GM18909 (cell line): ENCODE results near the gene MPC1.
"Not testable (repeated sequence)": the region's sequence is repeated elsewhere in the genome, so short reads cannot be mapped to it uniquely, and the experiment has no call there.

Experiments used
- ATAC-seq: cut with Tn5 transposase; IDR thresholded peaks from one replicate; pipeline ENCODE4 v1.9.1; 2021; ENCODE audit warnings: mild to moderate bottlenecking; ENCODE audit not compliant: unreplicated experiment, poor library complexity

MPC1 gene

GRCh38 chr6:166382500-166382932, 224 bp downstream of the MPC1 start:
- no peak for ATAC-seq

DNA sequence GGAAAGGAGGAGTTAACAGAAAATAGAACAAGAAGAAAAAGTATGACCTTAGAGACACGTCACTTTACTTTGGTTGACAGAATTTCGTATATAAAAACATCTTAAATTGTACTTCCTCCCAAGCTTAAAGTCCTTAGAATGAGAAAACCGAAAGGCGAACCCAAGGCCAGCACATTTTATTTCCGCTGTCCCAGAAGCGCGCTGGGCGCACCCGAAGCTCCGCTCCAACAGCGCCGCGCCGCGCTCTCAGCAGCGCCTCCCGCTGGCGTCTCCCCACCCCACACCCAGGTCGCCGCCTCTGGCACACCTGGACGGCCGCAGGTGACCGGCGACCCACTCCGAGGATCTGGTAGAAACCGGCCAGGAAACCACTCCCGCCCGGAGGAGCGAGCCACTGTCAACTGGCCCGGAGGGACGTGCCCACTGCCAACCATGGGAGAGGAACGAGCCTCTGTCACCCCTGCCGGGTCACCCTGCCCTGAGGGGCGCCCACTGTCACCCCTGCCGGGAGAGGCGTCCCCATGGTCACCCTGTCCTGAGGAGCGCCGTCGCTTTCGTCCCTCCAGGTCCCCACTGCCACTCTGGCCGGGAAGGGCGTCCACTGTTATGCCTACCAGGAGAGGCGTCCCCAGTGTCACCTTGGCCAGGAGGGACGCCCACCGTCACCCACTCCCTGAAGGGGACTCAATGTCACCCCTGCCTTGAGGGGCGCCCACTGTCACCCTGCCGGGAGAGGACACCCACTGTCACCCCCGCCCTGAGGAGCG, 824 bp downstream of the MPC1 start:
- peak; percentile 56 for ATAC-seq

DNA sequence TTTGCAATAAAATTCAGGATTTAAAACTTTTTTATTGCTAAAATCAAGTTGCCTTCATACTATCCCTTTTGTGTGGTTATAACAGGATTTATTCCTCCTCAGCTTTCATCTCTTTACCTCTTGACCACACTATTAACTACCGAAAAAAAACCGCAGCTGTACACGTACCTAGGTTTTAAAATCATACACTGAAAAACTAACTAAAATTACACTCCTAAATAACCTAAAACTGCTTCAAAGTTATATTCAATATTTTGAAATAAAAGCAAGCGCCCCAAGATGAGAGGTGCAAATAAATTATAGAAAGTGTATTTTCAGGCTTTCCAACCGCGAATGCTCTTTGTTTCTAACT, 1.4 kb downstream of the MPC1 start:
- ATAC-seq = no peak

- ATAC-seq = no peak
Observed at GRCh38 chr6:166379800-166380199, 2.9 kb downstream of the MPC1 start.

GRCh38 chr6:166379103-166379586, 3.6 kb downstream of the MPC1 start:
- ATAC-seq = no peak

DNA sequence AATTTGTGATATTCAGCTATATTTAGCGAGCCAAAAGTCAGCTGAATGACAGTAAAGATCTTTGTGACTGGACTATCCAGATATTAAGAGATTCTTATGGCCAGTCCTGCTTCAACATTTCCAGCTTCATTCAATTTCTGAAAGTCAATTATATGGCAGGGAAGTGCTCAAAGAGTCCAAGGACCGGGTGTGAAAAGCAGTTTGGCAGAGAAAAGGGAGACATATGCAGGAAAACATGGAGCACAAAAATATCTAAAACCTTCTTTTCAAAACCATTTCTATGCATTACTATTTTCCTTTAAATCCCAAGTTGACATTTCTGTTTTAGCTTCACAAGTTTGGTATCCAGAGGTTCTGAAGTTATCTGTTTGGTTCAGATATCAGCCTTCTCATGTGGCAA, 5.0 kb downstream of the MPC1 start:
- ATAC-seq = no peak

DNA sequence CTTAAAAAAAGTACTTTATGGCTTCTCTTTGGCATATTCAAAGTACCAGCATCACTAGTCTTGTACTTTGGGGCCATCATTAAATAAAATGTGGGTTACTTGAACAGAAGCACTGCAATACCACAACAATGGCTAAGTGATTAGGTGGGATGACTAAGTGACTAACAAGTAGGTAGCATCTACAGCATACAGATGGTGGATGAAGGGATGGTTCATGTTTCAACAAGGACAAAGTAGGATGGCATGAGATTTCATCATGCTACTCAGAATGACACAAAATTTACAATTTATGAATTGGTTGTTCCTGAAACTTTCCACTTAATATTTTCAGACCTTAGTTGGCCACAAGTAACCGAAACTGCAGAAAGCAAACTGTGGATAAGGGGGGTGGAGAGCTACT, 7.7 kb downstream of the MPC1 start:
- no peak for ATAC-seq

DNA sequence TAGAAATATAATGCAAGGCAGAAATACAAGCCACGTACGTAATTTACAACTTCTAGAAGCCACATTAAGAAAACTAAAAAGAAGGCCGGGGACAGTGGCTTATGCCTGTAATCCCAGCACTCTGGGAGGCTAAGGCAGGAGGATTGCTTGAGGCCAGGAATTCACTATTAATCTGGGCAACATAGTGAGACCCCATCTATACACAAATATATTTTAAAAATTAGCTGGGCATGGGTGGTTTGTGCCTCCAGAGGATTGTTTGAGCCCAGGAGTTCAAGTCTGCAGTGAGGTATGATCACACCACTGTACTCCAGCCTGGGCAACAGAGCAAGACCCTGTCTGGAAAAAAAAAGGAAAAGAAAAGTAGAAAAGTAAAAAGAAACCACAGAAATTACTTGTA, 12.3 kb downstream of the MPC1 start:
- no peak for ATAC-seq

- no peak for ATAC-seq
Observed at GRCh38 chr6:166369782-166370181, 13.0 kb downstream of the MPC1 start.

DNA sequence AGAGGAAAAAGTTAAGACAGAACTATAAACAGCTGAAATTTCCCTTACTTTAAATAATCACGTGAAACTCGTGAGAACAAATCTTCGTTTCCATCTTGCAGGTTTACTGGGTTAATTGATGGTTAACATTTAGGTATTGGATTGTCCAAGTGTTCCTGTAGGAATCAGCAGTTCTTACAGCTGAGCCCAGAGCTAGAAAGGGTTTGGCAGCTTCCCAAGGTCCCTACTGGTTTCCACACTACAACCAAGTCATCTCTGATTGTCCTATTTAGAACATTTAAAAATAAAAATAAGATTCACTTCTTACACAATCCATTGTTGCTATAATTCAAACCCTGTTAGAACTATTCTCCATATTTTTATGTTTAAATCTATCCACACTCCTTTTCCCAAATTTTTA, 15.8 kb downstream of the MPC1 start:
- ATAC-seq = no peak

DNA sequence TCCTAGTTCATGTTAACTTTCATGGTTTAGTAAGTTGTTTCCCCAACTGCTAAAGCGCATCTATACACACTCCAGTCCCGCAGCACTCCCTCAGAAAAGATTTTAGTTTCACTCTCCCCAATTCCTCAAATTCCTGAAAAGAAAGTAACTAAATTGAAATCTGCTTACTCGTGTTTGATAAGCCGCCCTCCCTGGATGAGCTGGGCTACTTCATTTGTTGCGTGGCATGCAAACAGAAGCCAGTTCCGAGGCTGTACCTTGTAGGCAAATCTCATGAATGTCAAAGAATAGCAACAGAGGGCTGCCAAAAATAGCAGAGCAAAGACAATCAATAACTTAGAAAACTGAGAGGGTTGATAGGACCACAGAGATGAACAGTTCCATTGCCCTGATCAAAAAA, 16.9 kb downstream of the MPC1 start:
- peak; percentile 84 for ATAC-seq

DNA sequence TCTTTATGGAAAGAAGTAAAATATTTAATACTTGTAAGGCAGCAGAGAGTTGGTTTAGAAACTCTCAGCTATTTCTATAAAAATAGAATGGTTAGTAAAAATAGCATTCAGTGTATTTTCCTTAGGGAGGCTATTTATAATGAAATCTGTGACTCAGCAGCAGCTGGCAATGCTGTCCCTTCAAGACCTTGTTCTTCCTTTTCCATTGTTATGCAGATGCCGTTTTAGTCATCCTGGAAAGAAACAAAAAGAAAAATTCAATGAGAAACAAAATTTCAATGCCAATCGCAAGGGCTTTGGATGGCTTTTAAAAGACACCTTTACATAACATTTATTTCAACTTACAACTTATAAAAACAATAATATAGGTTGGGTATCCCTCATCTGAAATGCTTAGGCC, 17.5 kb downstream of the MPC1 start:
- no peak for ATAC-seq

DNA sequence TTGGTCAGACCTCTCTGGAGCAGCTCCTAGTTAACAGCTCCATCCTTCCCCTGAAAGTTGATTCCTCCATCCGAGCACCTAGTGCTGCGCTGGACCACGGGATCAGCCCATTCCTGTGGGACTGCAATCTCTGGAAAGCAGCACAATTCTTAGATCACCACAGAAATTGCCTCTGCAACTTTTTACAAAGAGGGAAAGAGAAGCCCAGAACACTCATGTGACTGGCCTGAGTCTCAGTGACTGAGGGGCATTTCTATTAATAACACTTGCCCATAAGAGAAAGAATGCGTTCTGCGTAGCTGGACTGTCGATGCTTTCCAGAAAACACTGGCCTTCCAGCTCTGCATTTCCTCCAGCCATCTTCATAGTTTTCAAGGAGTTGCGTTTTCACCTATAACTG, 18.3 kb downstream of the MPC1 start:
- no peak for ATAC-seq

DNA sequence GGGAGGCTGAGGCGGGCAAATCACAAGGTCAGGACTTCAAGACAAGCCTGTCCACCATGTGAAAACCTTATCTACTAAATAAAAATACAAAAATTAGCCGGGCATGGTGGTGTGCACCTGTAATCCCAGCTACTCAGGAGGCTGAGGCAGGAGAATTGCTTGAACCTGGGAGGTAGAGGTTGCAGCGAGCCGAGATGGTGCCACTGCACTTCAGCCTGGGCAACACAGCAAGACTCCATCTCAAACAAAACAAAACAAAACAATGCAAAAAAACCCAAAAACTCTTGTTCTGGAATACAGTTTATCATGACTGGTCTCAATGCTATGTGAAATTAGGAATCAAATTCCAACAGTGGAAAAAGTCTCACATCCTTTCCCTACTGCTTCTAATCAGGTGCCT, 20.3 kb downstream of the MPC1 start:
- ATAC-seq = not testable (repeated sequence)

DNA sequence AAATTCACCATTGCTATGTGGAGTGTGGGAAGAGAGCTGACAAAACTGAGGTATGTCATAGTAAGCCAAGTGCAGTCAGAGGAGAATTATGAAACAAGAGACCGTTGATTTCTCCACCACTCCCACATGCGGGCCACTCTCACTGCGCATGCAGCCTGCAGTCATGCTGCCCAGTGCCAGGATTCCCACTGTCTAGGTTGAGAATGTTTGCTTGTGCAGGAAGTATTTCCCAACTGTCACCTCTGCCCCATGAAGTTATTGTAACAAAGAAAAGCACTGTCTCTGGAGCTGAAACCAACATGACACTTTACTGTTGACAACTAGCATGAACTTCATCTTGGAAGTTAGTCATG, 21.7 kb downstream of the MPC1 start:
- no peak for ATAC-seq

GRCh38 chr6:166360243-166361076, 22.3 kb downstream of the MPC1 start:
- ATAC-seq = no peak

- no peak for ATAC-seq
Observed at GRCh38 chr6:166355552-166355951, 27.2 kb downstream of the MPC1 start.

GRCh38 chr6:166354965-166355364, 27.8 kb downstream of the MPC1 start:
- ATAC-seq = no peak

GRCh38 chr6:166354143-166354542, 28.6 kb downstream of the MPC1 start:
- no peak for ATAC-seq

- ATAC-seq = no peak
Observed at GRCh38 chr6:166353507-166353906, 29.2 kb downstream of the MPC1 start.

- ATAC-seq = no peak
Observed at GRCh38 chr6:166352923-166353322, 29.8 kb downstream of the MPC1 start.
